K562 (cell line): ENCODE data around the gene FPR1. TPM values are rescaled to one million over a fixed set of nuclear protein-coding genes. Genes with fewer than 3 reads are reported as not detected.
A peak's percentile ranks its signal among the peaks of the same experiment; 100 is the strongest.

Experiments used
- ARID1B ChIP-seq: fragments of 450-650 bp; IDR thresholded peaks from 2 replicates; pipeline ENCODE4 v1.6.1; 2016; ENCODE audit warnings: antibody characterized with exemption, mild to moderate bottlenecking, inconsistent platforms
- BDP1 ChIP-seq: IDR thresholded peaks from 3 replicates; pipeline ENCODE4 v1.6.1; 2011; ENCODE audit not compliant: insufficient read length, insufficient read depth
- GABPB1 ChIP-seq: sonication (generic); formaldehyde crosslinking; IDR thresholded peaks from 2 replicates; pipeline ENCODE4 v1.8.0; 2022; ENCODE audit warnings: mild to moderate bottlenecking, missing genetic modification reagents
- MTA3 ChIP-seq: fragments of 450-650 bp; formaldehyde crosslinking; IDR thresholded peaks from 2 replicates; pipeline ENCODE4 v1.6.1; 2017; ENCODE audit warnings: mild to moderate bottlenecking, borderline replicate concordance
- NFE2L1 ChIP-seq: fragments of 450-650 bp; IDR thresholded peaks from 2 replicates; pipeline ENCODE4 v1.6.1; 2016; ENCODE audit warnings: missing genetic modification characterization, low read depth, mild to moderate bottlenecking, missing compliant biosample characterization, moderate library complexity, borderline replicate concordance
- NRF1 ChIP-seq, 2 experiments: fragments of 450-650 bp; IDR thresholded peaks in 1 of 2; conservative IDR thresholded peaks in 1 of 2; 2 replicates each; pipeline ENCODE4 v1.6.1; 2014; ENCODE audit warnings: mild to moderate bottlenecking in 2 of 2
- SIN3B ChIP-seq: fragments of 450-650 bp; IDR thresholded peaks from 2 replicates; pipeline ENCODE4 v1.6.1; 2017; ENCODE audit warnings: low read depth, mild to moderate bottlenecking, moderate library complexity
- SIX5 ChIP-seq, 2 experiments: IDR thresholded peaks; 2 replicates each; pipeline ENCODE4 v1.6.1; 2011; ENCODE audit warnings: low read length in 2 of 2, borderline replicate concordance in 1 of 2, low read depth in 1 of 2, mild to moderate bottlenecking in 1 of 2, moderate library complexity in 1 of 2; ENCODE audit not compliant: insufficient read depth in 1 of 2
- SP1 ChIP-seq: sonication (generic); formaldehyde crosslinking; IDR thresholded peaks from 2 replicates; pipeline ENCODE4 v1.8.1; 2022; ENCODE audit warnings: mild to moderate bottlenecking, missing genetic modification reagents
- STAT5B ChIP-seq: fragments of 250-450 bp; sonication (Bioruptor Pico); IDR thresholded peaks from 2 replicates; pipeline ENCODE4 v1.8.0; 2021; ENCODE audit warnings: mild to moderate bottlenecking, inconsistent platforms
- TEAD1 ChIP-seq, 2 experiments: fragments of 450-650 bp in 1 of 2; sonication (generic) in 1 of 2; formaldehyde crosslinking; IDR thresholded peaks; 2 replicates each; pipeline versions ENCODE4 v1.4.0 to v1.8.0; 2020 to 2022; ENCODE audit warnings: mild to moderate bottlenecking in 2 of 2, missing genetic modification reagents in 1 of 2
- ZBTB12 ChIP-seq: fragments of 250-450 bp; sonication (Bioruptor Pico); IDR thresholded peaks from 2 replicates; pipeline ENCODE4 v1.4.0; 2020
- ZBTB17 ChIP-seq: fragments of 450-650 bp; formaldehyde crosslinking; IDR thresholded peaks from 2 replicates; pipeline ENCODE4 v1.4.0; 2020; ENCODE audit warnings: mild to moderate bottlenecking
- ZFP1 ChIP-seq: fragments of 450-650 bp; formaldehyde crosslinking; IDR thresholded peaks from 2 replicates; pipeline ENCODE4 v1.4.0; 2020; ENCODE audit warnings: mild to moderate bottlenecking, mixed read lengths
- ZFP36 ChIP-seq: fragments of 150-350 bp; IDR thresholded peaks from 2 replicates; pipeline ENCODE4 v1.6.1; 2018; ENCODE audit warnings: low read length, low read depth; ENCODE audit not compliant: partially characterized antibody
- ZNF239 ChIP-seq: fragments of 250-450 bp; sonication (Bioruptor Pico); IDR thresholded peaks from 2 replicates; pipeline ENCODE4 v1.4.0; 2020; ENCODE audit warnings: mild to moderate bottlenecking
- ZNF431 ChIP-seq: sonication (generic); formaldehyde crosslinking; IDR thresholded peaks from 2 replicates; pipeline ENCODE4 v1.8.0; 2022; ENCODE audit warnings: mild to moderate bottlenecking, missing genetic modification reagents
- ZNF561 ChIP-seq: fragments of 450-650 bp; formaldehyde crosslinking; conservative IDR thresholded peaks from 2 replicates; pipeline ENCODE4 v1.4.0; 2020; ENCODE audit warnings: mild to moderate bottlenecking, moderate library complexity
- ZNF589 ChIP-seq: fragments of 200-800 bp; sonication (Bioruptor generic); IDR thresholded peaks from 2 replicates; pipeline ENCODE4 v1.6.1; 2016; ENCODE audit warnings: low read depth, missing genetic modification characterization, missing compliant biosample characterization
- ZNF609 ChIP-seq: sonication (generic); formaldehyde crosslinking; IDR thresholded peaks from 2 replicates; pipeline ENCODE4 v1.8.1; 2023; ENCODE audit warnings: missing genetic modification reagents, mild to moderate bottlenecking, borderline replicate concordance
- polyA plus RNA-seq, 8 experiments: library from polyadenylated mRNA; depleted of rRNA in 4 of 8; stranded (reverse) in 5 of 8; unstranded in 3 of 8; fragments of >200 nt; fragmentation: Nextera tagmentation in 2 of 8; fragmentation: Illumina TruSeq in 1 of 8; extraction: Ambion mirVana in 2 of 8; extraction: Trizol in 1 of 8; gene quantifications; 2 replicates each; pipeline versions ENCODE4 v1.2.1 to v1.2.3, GENCODE V29; 2011 to 2014; ENCODE audit warnings: inconsistent platforms in 1 of 8, missing spikeins in 1 of 8
- total RNA-seq, 7 experiments: library from RNA; depleted of rRNA in 6 of 7; stranded (reverse); fragments of >200 nt in 6 of 7; fragmentation: Illumina TruSeq in 2 of 7; extraction: Trizol in 2 of 7; gene quantifications; 2 replicates each; pipeline versions ENCODE4 v1.2.1 to v1.2.3, GENCODE V29; 2011 to 2021; ENCODE audit warnings: low replicate concordance in 1 of 7
- TF ChIP-seq, protein P1 (sequence below): sonication (generic); formaldehyde crosslinking; IDR thresholded peaks from 2 replicates; pipeline ENCODE4 v1.8.0; 2022; ENCODE audit warnings: mild to moderate bottlenecking, missing genetic modification reagents

FPR1 gene
- total and polyA plus RNA-seq, 9 of the 15 experiments (the other 6 are each of a cell fraction or from before 2014, with no cell fraction given) = 0.06 to 0.25 (median 0.14) TPM; not detected in 4

- 0 out of 2 replicates have a peak, but pooled peaks have one; percentile 19 for TF ChIP-seq ZBTB12 (CRISPR knock-in tag)
- 0 out of 2 replicates have a peak, but pooled peaks have one; percentile 72 for TF ChIP-seq ZNF609
- peak; percentile 70; the same call in 1 of the 2 replicates for TF ChIP-seq MTA3
- TF ChIP-seq BDP1 = no peak
- TF ChIP-seq NRF1 (conservative IDR thresholded peaks at IDR 0.05 in 1 of 2, IDR thresholded peaks at IDR 0.05 in 1 of 2) = peak; percentile 77 to 79
- TF ChIP-seq ARID1B = 0 out of 2 replicates have a peak, but pooled peaks have one; percentile 40
- TF ChIP-seq SP1 (CRISPR knock-in tag) = peak; percentile 93
- TF ChIP-seq STAT5B (CRISPR knock-in tag) = no peak
- no peak for TF ChIP-seq ZNF589 (CRISPR knock-in tag)
- TF ChIP-seq TEAD1 (CRISPR knock-in tag; IDR thresholded peaks at IDR 0.05) = peak in 1 of 2 experiments; percentile 80; a peak in 2 of 4 replicates
- peak; percentile 62; the same call in 1 of the 2 replicates for TF ChIP-seq ZFP1 (CRISPR knock-in tag)
- TF ChIP-seq ZBTB17 = peak; percentile 98
- TF ChIP-seq, protein P1, sequence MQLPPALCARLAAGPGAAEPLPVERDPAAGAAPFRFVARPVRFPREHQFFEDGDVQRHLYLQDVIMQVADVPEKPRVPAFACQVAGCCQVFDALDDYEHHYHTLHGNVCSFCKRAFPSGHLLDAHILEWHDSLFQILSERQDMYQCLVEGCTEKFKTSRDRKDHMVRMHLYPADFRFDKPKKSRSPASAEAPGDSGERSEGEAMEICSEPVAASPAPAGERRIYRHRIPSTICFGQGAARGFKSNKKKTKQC (CRISPR knock-in tag) = peak; percentile 66; the same call in 1 of the 2 replicates
- TF ChIP-seq SIX5 (IDR thresholded peaks at IDR 0.05; ENCODE audit: borderline replicate concordance in 1 of 2, insufficient read depth in 1 of 2, low read depth in 1 of 2, low read length in 2 of 2) = no peak
- TF ChIP-seq ZNF431 (CRISPR knock-in tag) = 0 out of 2 replicates have a peak, but pooled peaks have one; percentile 63
- TF ChIP-seq ZNF239 (CRISPR knock-in tag) = no peak
- TF ChIP-seq GABPB1 (CRISPR knock-in tag) = peak; percentile 70
- TF ChIP-seq NFE2L1 (tag) = no peak
- TF ChIP-seq ZNF561 (CRISPR knock-in tag) = no peak
- no peak for TF ChIP-seq SIN3B
- peak; percentile 43 for TF ChIP-seq ZFP36
Observed at GRCh38 chr19:51703575-51704515, 47.8 kb downstream of the FPR1 start (continued).
